ENCODE results near the gene CCL22. TPM values are rescaled to one million over a fixed set of nuclear protein-coding genes. Genes with fewer than 3 reads are reported as not detected.

CCL22 gene
- total RNA-seq, 1 donor from 2014 or later = 0.17 TPM

DNA sequence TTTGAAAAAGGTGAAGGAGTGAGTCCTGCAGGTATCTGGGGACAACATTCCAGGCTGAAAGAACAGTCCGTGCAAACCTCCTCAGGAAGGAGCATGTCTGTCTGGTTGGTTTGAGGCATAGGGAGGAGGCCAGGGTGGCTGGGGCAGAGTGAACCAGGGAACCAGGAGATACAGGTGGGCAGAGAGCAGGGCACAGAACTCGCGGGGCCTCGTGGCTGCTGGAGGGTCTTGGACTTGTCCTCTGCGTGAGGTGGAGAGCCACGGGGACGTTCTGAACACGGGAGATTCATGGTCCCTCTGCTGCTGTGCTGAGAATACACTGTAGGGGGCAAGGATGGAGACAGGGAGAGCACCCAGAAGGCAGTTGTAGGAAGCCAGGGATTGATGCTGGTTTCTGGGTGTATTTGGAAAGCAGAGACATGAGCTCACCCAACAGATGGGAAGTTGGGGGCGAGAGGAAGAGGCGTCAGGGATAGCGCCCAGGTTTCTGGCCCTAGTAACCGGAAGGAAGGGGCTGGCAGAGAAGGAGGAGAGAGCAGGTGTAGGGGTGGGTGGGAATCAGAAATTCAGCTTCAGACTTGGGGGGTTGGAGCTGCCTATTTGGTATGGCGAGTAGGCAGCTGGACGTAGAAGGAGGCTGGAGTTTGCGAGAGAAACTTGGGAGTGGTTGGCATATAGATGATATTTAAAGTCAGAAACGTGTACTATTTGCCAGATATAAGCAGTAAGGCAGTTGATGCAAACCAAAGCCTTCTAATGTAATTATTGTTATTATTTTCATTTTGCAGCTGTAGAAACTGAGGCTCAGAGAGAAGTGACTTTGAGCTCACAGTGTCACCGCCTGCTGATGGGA, 45.6 kb downstream of the CCL22 start, which contains the start of gene CCL17:
TSS of gene CCL17 (plus strand) at position 803 of the 853 bp plus-strand sequence. CDS start 9,166 bp downstream, outside the sequence.
- Mint-ChIP-seq H3K36me3 (no peaks in the 10 kb centered on the region), H3K27ac (peak within 1 kb of the TSS; percentile 27), H3K4me3 (no peak within 1 kb of the TSS), H3K9me3 (no peaks in the 10 kb centered on the region), H3K27me3 (peaks cover 17% of the 10 kb centered on the region), H3K4me1 (ENCODE audit: unreplicated experiment) (no peaks in the 10 kb centered on the region)
- no peak for DNase-seq (ENCODE audit: extremely low spot score, unreplicated experiment)
- TF ChIP-seq, protein P1, sequence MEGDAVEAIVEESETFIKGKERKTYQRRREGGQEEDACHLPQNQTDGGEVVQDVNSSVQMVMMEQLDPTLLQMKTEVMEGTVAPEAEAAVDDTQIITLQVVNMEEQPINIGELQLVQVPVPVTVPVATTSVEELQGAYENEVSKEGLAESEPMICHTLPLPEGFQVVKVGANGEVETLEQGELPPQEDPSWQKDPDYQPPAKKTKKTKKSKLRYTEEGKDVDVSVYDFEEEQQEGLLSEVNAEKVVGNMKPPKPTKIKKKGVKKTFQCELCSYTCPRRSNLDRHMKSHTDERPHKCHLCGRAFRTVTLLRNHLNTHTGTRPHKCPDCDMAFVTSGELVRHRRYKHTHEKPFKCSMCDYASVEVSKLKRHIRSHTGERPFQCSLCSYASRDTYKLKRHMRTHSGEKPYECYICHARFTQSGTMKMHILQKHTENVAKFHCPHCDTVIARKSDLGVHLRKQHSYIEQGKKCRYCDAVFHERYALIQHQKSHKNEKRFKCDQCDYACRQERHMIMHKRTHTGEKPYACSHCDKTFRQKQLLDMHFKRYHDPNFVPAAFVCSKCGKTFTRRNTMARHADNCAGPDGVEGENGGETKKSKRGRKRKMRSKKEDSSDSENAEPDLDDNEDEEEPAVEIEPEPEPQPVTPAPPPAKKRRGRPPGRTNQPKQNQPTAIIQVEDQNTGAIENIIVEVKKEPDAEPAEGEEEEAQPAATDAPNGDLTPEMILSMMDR (conservative IDR thresholded peaks at IDR 0.05) = no peak

DNA sequence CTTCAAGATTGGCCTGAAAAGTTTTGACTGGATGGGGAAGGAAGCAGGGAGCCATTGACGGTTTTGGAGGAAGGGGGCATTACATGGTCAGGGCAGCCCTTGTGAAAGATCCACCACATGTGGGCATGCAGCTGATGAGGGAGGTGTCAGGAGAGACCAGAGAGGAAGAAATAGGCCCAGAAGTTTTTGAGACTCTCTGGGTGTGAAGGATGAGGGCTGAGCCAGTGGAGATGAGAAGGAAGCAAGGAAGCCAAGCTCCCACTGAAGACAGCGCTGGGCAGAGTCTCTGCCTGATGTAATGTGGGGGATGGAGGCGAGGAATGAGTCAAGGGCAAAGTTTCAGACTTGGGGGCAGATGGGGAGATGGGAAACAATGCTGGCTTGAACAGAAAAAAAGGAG, 46.5 kb downstream of the CCL22 start:
- Mint-ChIP-seq H3K36me3 (no peaks in the 10 kb centered on the region), H3K4me3 (no peak overlapping the region), H3K27me3 (peaks cover 21% of the 10 kb centered on the region), H3K9me3 (no peaks in the 10 kb centered on the region), H3K4me1 (ENCODE audit: unreplicated experiment) (no peaks in the 10 kb centered on the region), H3K27ac (peak overlapping the region; percentile 27)
- DNase-seq (ENCODE audit: extremely low spot score, unreplicated experiment) = no peak
- TF ChIP-seq, protein P1 (conservative IDR thresholded peaks at IDR 0.05) = no peak

DNA sequence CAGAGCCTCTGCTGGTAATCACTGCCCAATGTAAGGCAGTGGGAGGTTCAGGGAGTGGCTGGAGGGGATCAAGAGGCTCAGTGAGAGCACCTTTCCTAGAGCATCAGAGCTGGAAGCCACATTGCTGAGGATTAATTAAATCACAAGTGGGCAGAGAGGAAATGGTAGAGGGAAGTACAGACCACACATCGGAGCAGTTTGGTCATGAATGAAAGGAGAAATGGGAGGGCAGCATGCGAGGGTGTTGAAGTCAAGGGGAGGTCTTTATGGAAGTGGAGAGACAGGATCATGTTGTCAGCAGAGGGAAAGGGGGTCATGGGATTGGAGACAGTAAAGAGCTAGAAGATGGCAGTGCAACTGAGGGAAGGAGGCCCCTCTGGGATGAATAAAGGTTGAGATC, 48.3 kb downstream of the CCL22 start:
- H3K4me3 Mint-ChIP-seq = no peak overlapping the region
- TF ChIP-seq, protein P1 (conservative IDR thresholded peaks at IDR 0.05) = no peak
- no peak for DNase-seq (ENCODE audit: extremely low spot score, unreplicated experiment)
- H3K27me3 Mint-ChIP-seq = peaks cover 21% of the 10 kb centered on the region
- H3K27ac Mint-ChIP-seq = no peak overlapping the region
- no peaks in the 10 kb centered on the region for H3K9me3 Mint-ChIP-seq
- no peaks in the 10 kb centered on the region for H3K36me3 Mint-ChIP-seq
- peaks cover 6% of the 10 kb centered on the region for H3K4me1 Mint-ChIP-seq (ENCODE audit: unreplicated experiment)

DNA sequence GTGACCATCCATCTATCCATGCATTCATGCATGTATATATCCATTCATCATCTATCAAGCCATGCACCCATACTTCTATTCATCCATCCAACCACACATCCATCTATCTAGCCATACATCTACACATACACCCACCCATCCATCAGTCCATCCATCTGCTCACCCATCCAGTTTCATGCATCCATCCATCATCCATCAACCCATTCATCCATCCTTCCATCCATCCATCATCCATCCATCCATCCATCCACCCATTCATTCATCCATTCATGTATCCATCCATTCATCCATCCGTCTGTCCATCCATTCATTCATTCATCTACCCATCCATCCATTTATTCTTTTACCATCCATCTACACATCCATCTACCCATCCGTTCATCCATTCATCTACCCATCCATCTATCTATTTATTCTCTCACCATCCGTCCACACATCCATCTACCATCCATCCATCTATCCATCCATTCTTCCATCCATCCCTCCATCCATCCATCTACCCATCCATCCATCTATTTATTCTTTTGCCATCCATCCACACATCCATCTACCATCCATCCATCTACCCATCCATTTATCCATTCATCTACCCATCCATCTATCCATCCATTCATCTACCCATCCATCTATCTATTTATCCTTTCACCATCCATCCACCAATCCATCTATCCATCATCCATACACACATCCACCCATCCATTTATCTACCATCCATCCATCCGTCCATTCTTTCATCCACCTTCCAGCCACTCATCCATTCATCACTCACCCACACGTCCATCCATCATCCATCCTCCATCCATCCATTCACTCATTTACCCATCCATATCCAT, 49.2 kb downstream of the CCL22 start:
- TF ChIP-seq, protein P1 (conservative IDR thresholded peaks at IDR 0.05) = no peak
- H3K4me1 Mint-ChIP-seq (ENCODE audit: unreplicated experiment) = peaks cover 6% of the 10 kb centered on the region
- DNase-seq (ENCODE audit: extremely low spot score, unreplicated experiment) = no peak
- H3K9me3 Mint-ChIP-seq = no peaks in the 10 kb centered on the region
- peaks cover 21% of the 10 kb centered on the region for H3K27me3 Mint-ChIP-seq
- no peak overlapping the region for H3K4me3 Mint-ChIP-seq
- H3K36me3 Mint-ChIP-seq = no peaks in the 10 kb centered on the region
- no peak overlapping the region for H3K27ac Mint-ChIP-seq

DNA sequence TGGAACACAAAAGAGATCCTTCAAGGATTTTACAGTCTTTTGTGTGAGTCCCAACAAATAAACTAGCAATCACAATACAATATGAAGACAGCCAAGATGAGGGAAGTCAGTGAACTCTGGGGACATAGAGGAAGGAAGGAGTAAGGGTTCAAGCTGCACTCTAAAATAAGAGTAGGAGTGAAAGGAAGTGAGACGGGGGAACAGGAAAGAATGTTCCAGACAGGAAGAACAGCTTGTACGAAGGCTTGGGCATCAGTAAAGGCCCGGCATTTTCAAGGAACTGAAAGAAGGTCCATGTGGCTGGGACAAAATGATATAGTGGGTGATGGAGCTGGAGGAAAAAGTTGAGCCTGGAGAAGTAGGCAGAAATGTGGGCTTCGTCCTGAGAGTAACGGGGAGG, 50.5 kb downstream of the CCL22 start:
- Mint-ChIP-seq H3K4me3 (no peak overlapping the region), H3K4me1 (ENCODE audit: unreplicated experiment) (peaks cover 6% of the 10 kb centered on the region), H3K9me3 (no peaks in the 10 kb centered on the region)

More for the DNA sequence above, 50.5 kb downstream of the CCL22 start:
- DNase-seq (ENCODE audit: extremely low spot score, unreplicated experiment) = no peak
- TF ChIP-seq, protein P1 (conservative IDR thresholded peaks at IDR 0.05) = no peak
- Mint-ChIP-seq H3K36me3 (no peaks in the 10 kb centered on the region), H3K27me3 (peaks cover 18% of the 10 kb centered on the region), H3K27ac (peak overlapping the region; percentile 4)
